HG03571 (cell line): ENCODE results near the gene BLVRB.

Experiments used
- ATAC-seq: cut with Tn5 transposase; IDR thresholded peaks from one replicate; pipeline ENCODE4 v1.9.1; 2021; ENCODE audit not compliant: unreplicated experiment

BLVRB gene

DNA sequence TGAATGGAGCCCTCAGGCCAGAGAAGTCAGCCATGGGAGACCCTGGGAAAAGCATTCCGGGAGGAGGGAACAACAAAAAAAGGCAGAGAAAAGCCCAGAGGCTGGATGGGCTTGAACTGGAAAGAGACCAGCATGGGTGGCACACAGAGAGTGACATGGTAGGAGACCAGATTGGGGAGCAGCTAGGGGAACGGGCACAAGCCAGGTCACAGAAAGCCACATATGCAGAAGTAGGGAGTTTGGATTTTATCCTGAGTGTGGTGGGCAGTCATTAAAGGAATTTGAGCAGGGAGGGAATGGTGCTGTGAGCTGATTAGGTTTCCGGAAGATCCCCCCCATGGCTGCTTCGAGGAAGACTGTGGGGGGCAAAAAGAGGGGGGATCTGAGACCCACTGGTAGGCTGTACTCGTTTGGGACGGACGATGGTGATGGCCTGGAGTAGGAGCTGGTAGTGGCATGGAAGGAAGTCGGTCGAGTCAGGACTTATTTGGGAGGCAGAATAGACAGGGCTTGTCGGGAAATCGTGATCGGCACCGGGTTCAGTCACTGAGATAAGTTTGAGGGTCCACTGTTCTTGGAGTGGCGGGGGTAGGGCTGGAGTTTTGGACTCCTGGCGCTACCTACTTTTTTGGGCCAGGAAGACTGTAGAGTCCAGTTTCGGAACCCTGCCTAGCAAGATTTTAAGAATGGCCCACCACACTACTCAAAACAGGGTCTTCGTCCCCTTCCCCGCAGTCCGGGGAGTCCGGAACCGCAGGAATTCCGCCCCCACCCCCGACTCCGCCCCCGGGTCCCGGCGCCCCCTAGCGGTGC lies 40.7 kb downstream of the BLVRB start:
- ATAC-seq, result no peak

DNA sequence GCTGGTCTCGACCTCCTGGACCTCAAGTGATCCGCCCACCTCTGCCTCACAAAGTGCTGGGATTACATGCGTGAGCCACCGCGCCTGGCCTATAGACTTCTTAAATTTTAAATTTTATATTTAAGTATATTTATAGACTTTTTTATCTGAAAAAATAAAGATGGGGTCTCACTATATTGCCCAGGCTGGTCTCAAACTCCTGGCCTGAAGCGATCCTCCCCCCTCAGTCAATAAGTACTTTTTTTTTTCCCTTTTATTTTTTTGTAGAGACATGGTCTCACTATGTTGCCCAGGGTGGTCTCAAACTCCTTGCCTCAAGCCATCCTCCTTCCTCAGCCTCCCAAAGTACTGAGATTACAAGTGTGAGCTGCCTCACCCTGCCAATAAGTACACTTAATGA lies 41.6 kb downstream of the BLVRB start:
- no peak for ATAC-seq

GRCh38 chr19:40422748-40423566 lies 42.6 kb downstream of the BLVRB start:
- no peak for ATAC-seq

DNA sequence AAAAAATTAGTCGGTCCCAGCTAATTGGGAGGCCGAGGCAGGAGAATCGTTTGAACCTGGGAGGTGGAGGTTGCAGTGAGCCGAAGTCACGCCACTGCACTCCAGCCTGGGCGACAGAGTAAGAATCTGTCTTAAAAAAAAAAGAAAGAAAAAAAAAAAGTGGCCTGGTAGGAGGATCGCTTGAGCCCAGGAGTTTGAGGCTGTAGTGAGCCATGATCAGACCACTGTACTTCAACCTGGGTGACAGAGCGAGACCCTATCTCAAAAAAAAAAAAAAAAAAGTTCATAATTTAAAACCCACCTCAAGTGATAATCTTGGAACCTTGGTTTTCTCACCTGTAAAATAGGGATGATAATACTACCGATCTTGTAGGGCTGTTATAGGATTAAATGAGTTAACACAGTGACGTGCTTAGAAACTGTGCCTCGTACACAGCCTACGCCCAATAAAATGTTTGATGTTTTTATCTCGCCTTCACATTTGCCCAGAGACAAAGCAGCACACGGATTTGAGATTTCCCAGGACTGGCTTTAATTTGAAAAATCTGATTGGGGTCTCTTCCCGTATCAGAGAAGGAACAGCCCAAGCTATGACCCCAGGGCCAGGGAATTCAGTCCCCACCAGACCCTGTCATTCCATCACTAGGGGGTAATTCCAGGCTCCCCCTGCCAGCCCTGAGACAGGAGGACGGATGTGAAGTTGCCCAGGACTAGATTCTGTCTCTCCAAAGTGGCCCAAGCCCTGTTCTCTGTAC lies 43.4 kb downstream of the BLVRB start:
- no peak for ATAC-seq

- peak; percentile 30 for ATAC-seq
These were observed 44.5 kb downstream of the BLVRB start for GRCh38 chr19:40420766-40421765.

GRCh38 chr19:40420451-40420765 lies 45.1 kb downstream of the BLVRB start:
- no peak for ATAC-seq

DNA sequence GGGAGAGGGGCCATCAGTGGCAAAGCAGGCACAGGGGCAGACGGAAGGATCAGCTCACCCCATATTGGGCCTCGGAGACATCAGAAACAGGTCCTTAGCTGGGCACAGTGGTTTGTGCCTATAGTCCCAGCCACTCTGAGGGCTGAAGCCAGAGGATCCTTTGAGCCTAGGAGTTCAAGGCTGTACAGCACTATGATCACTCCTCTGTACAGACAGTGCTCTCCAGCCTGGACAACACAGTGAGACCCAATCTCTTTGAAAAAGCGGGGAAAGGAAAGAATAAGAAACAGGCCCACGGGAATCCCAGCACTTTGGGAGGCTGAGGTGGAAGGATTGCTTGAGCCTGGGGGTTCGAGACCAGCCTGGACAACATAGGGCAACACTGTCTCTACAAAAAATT lies 45.8 kb downstream of the BLVRB start:
- no peak for ATAC-seq

DNA sequence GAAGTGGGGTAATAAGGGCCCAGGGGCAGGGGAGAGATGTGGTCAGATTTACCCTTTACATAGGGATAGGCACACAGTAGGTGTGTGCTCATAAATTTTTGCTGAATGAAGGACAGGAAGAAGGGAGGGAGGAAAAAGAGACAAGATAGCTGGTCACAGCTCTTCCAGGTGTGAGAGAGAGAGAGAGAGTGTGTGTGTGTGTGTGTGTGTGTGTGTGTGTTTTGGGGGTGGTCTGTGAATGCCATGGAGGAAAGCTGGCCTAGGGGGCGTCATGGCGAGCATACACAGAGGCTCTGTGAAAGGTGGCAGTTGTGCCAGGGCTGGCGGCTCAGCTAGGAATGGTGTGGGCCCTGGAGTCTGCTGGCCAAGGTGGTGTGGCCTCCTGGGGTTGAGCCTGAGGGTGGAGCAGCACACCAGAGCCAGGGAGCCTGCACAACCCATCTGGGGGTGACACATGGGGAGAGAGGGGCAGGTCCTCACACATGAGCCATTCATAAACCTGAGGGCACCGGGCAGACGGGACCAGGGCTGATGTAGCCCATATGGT lies 46.4 kb downstream of the BLVRB start:
- ATAC-seq, result no peak

DNA sequence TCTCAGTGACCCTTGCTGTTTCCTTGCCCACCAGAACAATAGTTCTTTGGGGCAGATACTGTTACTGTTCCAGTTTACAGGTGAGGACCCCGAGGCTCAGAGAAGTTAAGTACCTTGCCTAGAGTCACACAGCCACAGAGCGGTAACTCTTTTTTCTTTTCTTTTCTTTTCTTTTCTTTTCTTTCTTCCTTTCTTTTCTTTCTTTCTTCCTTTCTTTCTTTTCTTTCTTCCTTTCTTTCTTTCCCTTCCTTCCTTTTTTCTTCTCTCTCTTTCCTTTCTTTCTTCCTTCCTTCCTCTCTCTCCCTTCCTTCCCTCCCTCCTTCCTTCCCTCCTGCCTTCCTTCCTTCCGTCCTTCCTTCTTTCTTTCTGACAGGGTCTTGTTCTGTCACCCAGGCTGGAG lies 47.5 kb downstream of the BLVRB start:
- no peak for ATAC-seq

GRCh38 chr19:40417643-40417981 lies 47.9 kb downstream of the BLVRB start:
- no peak for ATAC-seq

- ATAC-seq, result no peak
These were observed 48.5 kb downstream of the BLVRB start for GRCh38 chr19:40416918-40417642.

DNA sequence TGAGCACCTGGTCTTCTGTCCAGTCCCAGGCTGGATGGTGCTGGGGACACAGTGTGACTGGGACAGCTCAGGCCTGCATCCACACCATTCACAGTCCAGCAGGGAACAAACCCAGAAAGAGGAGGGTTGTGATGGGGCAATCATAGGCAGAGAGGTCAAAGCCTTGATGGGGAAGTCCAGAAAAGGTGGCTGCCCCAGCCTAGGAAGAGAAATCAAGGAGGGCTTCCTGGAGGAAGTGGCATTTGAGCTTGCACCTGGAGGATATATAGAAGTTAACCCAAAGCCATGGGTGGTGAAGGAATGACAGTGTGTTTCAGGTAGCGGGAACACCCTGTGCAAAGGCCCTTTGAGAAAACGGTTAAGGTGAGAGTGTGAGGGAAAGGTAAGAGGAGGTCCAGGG lies 49.8 kb downstream of the BLVRB start:
- ATAC-seq, result no peak

GRCh38 chr19:40414542-40415535 lies 50.7 kb downstream of the BLVRB start:
- ATAC-seq, result no peak

DNA sequence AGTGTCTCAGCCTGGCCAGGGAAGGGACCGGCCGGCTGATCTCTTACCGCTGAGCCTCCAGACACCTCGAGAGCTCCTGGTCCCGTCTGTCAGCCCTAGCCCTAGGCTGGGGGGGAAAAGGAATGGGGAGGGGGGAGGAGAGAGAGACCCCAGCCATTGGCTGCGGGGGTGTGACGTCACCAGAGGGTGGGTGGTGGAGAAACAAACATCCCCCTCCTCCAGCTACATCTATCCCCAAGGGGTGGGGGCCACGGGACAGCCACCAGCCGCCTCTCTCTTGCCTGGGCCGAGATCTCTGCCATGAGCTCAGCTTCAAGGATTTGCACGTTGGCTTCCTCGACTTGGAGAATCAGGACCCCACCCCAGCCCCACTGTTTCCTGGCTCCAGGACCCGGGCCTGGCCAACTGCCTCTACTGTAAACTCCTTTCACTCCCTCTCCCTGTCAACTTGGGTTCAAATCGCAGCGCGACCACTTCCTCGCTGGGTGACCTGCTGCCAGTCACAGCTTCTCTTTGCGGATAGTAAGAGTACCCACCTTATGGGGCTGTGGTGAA lies 52.2 kb downstream of the BLVRB start, which contains the start of gene PRX:
Gene PRX, minus strand, starts transcription at position 88 of the 555 bp plus-strand sequence. CDS start 5,446 bp downstream, outside the sequence.
- ATAC-seq, result no peak

- ATAC-seq, result no peak
These were observed 52.7 kb downstream of the BLVRB start for GRCh38 chr19:40412866-40413265.

DNA sequence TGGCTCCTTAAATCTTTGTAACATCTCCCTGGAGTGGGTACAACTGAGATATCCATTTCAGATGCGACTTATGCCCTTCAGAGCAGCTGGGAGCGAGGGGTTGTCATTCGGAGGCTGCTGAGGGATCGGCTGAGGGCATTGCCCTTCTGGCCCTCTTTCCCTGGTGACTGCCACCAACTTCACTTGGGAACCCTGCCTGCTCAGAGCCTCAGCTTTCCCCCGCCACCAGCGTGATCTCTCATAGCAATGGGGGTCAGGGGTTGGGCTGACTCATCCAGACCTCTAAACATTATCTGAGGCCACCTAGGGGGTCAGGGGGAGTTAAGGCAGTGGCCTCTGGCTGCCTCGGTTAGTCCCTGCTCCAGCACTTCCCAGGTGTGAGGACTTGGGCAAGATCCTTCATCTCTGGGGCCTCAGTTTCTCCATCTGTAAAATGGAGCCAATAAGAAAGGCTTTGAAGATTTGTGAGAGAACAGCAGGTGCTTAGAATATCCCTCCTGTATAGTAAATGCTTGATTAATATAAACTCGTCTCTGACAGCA lies 53.5 kb downstream of the BLVRB start:
- ATAC-seq, result no peak

GRCh38 chr19:40411125-40411842 lies 54.3 kb downstream of the BLVRB start:
- ATAC-seq, result no peak
